Measurements from ENCODE around the gene DROSHA.
"Not testable (repeated sequence)": the region's sequence is repeated elsewhere in the genome, so short reads cannot be mapped to it uniquely, and the experiment has no call there.

DROSHA gene

GRCh38 chr5:31415009-31415923 lies 116.6 kb downstream of the DROSHA start:
- DNase-seq = no peak

GRCh38 chr5:31413030-31413812 lies 118.7 kb downstream of the DROSHA start:
- DNase-seq = no peak

- DNase-seq = no peak
Measured at GRCh38 chr5:31412324-31412723, 119.6 kb downstream of the DROSHA start.

- DNase-seq = no peak
Measured at GRCh38 chr5:31410089-31410488, 121.8 kb downstream of the DROSHA start.

GRCh38 chr5:31408814-31409213 lies 123.1 kb downstream of the DROSHA start:
- no peak for DNase-seq

- no peak for DNase-seq
Measured at GRCh38 chr5:31407921-31408693, 123.8 kb downstream of the DROSHA start.

GRCh38 chr5:31404325-31404724 lies 127.6 kb downstream of the DROSHA start:
- DNase-seq = no peak

GRCh38 chr5:31401691-31402090 lies 130.2 kb downstream of the DROSHA start:
- no peak for DNase-seq

- no peak for DNase-seq
Measured at GRCh38 chr5:31397926-31398557, 133.9 kb downstream of the DROSHA start.

- no peak for DNase-seq
Measured at GRCh38 chr5:31396611-31397295, 135.1 kb downstream of the DROSHA start.

GRCh38 chr5:31395450-31396045 lies 136.3 kb downstream of the DROSHA start:
- not testable (repeated sequence) for DNase-seq

- DNase-seq = no peak
Measured at GRCh38 chr5:31393126-31393525, 138.8 kb downstream of the DROSHA start.

GRCh38 chr5:31392061-31392460 lies 139.8 kb downstream of the DROSHA start:
- no peak for DNase-seq

- no peak for DNase-seq
Measured at GRCh38 chr5:31390256-31390655, 141.6 kb downstream of the DROSHA start.

GRCh38 chr5:31385774-31386537 lies 145.9 kb downstream of the DROSHA start:
- DNase-seq = no peak

- no peak for DNase-seq
Measured at GRCh38 chr5:31383734-31384133, 148.2 kb downstream of the DROSHA start.

GRCh38 chr5:31382051-31382878 lies 149.6 kb downstream of the DROSHA start:
- no peak for DNase-seq

- DNase-seq = no peak
Measured at GRCh38 chr5:31381299-31381698, 150.6 kb downstream of the DROSHA start.

GRCh38 chr5:31380049-31380448 lies 151.8 kb downstream of the DROSHA start:
- DNase-seq = no peak

- no peak for DNase-seq
Measured at GRCh38 chr5:31378838-31379237, 153.1 kb downstream of the DROSHA start.
